ENCODE data around the gene MUC2.

DNA sequence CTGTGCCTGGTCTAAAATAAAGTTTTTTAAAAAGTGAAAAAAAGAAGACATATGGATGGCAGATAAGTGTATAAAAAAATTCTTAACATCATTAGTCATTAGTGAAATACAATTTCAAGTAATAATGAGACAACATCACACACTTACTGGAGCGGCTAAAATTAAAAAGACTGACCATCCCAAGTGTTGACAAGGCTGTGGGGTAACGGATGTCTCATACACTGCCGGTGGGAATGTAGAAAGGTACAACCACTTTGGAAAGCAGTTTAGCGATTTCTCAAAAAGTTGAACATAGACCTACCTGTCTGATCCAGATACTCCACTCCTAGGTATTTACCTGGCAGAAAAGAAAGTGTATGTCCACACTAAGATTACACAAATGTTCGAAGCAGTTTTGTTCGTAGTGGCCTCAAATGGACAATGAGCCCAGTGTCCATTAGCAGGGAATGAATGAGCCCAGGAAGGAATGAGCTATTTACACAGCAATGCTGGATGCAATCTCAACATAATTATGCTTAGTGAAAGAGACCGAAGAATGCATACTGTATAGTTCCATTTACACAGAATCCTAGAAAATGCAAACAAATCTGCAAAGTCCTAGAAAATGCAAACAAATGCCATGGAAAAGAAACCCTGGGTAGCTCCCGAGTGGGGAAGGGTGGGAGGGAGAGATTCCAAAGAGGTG lies 6.7 kb upstream of the MUC2 start:
- TF ChIP-seq, protein P1, sequence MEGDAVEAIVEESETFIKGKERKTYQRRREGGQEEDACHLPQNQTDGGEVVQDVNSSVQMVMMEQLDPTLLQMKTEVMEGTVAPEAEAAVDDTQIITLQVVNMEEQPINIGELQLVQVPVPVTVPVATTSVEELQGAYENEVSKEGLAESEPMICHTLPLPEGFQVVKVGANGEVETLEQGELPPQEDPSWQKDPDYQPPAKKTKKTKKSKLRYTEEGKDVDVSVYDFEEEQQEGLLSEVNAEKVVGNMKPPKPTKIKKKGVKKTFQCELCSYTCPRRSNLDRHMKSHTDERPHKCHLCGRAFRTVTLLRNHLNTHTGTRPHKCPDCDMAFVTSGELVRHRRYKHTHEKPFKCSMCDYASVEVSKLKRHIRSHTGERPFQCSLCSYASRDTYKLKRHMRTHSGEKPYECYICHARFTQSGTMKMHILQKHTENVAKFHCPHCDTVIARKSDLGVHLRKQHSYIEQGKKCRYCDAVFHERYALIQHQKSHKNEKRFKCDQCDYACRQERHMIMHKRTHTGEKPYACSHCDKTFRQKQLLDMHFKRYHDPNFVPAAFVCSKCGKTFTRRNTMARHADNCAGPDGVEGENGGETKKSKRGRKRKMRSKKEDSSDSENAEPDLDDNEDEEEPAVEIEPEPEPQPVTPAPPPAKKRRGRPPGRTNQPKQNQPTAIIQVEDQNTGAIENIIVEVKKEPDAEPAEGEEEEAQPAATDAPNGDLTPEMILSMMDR (conservative IDR thresholded peaks at IDR 0.05; ENCODE audit: low read length), result no peak
- TF ChIP-seq EZH2phosphoT487 (IDR thresholded peaks at IDR 0.05; ENCODE audit: borderline replicate concordance, low read depth, low read length), result no peak
